GM21786 (cell line): ENCODE measurements around the gene WWC1.
A peak's percentile ranks its signal among the peaks of the same experiment; 100 is the strongest.

Experiments used
- ATAC-seq: cut with Tn5 transposase; IDR thresholded peaks from one replicate; pipeline ENCODE4 v1.9.1; 2021; ENCODE audit not compliant: unreplicated experiment

The WWC1 gene

GRCh38 chr5:168407211-168407610 lies 115.8 kb downstream of the WWC1 start:
- ATAC-seq: no peak

DNA sequence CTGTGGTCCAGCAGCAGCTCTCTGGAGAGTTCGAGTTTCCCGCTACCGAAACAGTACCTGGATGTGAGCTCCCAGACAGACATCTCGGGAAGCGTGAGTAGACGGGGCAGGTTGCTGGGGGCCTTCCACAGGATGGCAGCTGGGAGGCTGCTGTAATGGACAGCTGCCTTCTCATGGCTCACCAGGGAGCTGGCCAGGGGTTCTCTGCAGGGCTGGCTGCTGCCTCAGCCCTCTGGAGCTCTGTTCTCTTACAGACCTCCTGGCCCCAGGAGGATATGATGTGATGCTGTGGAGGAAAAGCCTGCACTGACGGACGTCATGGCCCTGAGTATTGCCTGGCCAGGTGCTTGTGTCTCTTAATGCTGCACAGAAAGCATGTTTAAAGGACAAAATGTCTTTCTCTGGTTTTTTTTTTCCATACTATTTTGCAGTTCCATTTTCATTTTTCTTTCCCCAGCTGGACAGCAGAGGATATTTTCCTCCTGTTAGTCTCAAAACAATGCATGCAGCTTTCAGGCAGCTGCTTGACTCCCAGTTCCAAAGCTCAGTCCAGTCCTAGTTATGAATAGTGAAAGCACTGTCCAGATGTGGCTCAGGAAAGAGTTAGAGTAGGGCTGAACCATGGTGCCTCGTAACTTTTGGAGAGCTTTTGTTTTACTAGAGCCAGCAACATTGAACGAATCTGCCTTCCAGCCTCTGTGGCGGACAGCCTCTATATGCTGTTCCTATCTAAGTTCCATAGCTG lies 117.3 kb downstream of the WWC1 start:
- no peak for ATAC-seq

GRCh38 chr5:168409591-168410458 lies 118.4 kb downstream of the WWC1 start:
- peak; percentile 58 for ATAC-seq

DNA sequence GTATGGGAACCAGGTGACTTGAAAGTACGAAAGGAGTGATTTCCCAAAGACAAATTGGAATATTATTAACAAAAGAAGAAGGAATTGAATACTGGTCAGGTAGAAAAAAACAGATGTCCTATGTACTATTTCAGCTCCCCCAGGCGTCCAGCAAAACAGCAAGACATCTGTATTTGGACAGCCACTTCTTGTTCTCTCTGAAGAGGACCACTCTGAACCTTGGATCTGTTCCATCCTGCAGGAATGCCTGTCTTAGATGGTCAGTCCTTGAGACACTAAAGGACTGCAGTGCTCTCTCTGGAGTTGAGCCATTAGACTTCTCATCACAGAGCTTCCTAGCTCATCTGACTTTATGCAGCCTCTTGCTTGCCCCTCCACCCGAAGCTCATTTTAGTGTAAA lies 120.4 kb downstream of the WWC1 start:
- no peak for ATAC-seq

GRCh38 chr5:168413062-168413461 lies 121.6 kb downstream of the WWC1 start:
- no peak for ATAC-seq

- ATAC-seq: no peak
Observed at GRCh38 chr5:168413596-168413995, 122.2 kb downstream of the WWC1 start.

DNA sequence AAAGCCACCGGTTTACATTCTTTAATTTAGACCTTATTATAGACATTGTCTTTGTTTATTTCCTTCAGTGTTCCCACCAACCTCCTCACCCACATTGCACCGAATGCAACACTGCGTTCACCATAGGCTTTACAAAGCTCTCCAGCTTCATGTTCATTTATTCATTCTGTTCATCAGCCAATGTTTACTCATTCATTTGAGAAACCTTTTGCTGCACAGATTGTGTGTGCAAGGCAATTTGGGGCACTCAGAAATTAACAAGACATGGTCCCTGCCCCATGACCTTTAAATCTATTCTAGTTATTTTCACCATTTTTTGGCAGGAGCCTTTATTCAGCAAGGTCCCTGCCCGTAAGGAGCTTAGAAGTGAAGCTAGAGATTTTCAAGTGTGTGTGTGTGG lies 124.0 kb downstream of the WWC1 start:
- ATAC-seq: no peak

GRCh38 chr5:168415971-168416370 lies 124.5 kb downstream of the WWC1 start:
- ATAC-seq: no peak

DNA sequence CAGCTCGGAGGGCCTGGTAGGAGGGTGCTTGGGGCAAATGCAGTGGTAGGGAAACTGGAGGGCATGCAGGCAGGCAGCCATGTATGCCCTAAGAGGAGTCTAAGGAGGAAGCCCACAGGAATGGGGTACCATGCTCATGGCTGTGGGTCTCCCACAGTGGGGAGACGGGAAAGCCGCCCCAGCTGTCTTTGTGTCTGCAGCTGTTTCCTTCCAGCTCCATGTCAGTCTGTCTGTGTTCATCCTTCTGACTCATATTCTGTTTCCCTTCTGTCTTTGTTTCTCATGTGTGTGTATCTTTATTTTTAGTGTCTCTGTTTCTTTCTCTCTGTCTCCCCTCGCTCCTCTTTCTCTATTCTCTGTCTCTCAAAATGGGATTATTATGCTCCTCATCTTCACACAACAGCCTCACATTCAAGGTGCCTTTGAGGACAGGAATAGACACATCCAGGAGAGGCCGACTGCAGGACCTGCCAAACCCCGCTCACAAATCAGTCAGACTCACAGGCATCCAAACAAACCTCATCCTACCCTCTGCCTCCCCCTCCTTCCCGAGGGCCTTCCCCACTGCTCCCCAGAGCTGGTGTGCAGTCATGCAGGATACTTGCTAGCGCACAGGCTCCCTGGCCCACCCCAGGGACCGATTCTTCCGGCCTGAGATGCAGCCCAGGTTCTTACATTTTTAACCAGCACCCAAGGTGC lies 126.4 kb downstream of the WWC1 start:
- ATAC-seq: no peak

GRCh38 chr5:168420461-168420860 lies 129.0 kb downstream of the WWC1 start:
- no peak for ATAC-seq

DNA sequence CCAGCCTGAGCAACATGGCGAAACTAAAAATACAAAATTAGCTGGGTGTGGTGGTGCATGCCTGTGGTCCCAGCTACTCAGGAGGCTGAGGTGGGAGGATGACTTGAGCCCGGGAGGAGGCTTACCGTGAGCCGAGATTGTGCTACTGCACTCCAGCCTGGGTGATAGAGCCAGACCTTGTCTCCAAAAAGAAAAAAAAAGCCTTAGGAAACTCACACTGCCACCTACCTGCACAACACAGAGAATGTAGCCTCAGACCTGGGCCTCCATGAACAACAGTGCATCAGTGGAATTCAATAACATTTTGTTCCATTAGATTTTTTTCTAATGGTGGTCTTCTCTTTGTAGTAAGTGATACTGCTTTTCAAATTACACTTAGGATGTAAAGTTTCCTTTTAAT lies 131.0 kb downstream of the WWC1 start:
- ATAC-seq: no peak

GRCh38 chr5:168423478-168423877 lies 132.0 kb downstream of the WWC1 start:
- no peak for ATAC-seq

GRCh38 chr5:168423971-168424370 lies 132.5 kb downstream of the WWC1 start:
- ATAC-seq: no peak

GRCh38 chr5:168424594-168425323 lies 133.3 kb downstream of the WWC1 start:
- no peak for ATAC-seq

- no peak for ATAC-seq
Observed at GRCh38 chr5:168426007-168426863, 134.8 kb downstream of the WWC1 start.

GRCh38 chr5:168426864-168427172 lies 135.4 kb downstream of the WWC1 start:
- no peak for ATAC-seq

DNA sequence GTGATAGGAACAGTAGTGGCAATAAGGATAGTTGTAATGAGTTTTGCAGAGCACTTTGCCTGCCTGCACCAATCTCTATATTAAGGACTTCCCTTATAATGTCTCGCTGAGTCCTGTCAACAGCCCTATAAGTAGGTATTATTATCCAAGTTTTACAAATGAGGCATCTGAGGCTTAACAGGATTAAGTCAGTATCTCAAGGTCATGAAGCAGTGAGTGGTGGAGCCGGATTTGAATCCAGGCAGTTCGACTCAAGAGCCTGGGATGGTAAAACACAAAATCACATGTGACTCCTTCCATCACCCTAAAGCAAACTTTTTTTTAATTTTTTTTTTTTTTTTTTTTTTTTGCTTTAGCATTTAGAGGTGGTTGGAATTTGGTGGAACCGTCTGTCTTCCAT lies 135.8 kb downstream of the WWC1 start:
- ATAC-seq: no peak

- ATAC-seq: no peak
Observed at GRCh38 chr5:168428552-168428951, 137.1 kb downstream of the WWC1 start.

DNA sequence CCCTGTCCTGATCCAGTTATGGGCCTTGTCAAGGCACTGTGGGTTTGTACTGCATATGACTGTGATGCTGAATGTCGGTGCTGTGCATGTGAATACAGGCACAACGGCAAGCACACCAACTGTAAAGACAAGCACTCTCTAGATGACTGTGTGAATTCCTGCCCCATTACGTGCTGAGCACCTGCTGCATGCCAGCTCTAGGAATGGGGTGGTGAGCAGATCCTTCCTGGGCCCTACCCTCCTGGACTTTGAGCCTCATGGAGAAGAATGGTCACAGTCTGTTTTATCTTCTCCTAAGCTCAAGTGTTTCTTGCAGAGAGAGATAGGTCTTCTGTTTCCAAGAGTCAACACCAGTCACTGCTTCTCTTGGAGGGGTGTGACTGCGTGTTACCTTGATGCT lies 138.9 kb downstream of the WWC1 start:
- ATAC-seq: no peak

GRCh38 chr5:168432903-168433302 lies 141.5 kb downstream of the WWC1 start:
- peak; percentile 53 for ATAC-seq
